Endothelial cell of umbilical vein (primary cell): ENCODE results near the gene FYCO1. TPM values are rescaled to one million over a fixed set of nuclear protein-coding genes. Genes with fewer than 3 reads are reported as not detected.
"Not testable (repeated sequence)": the region's sequence is repeated elsewhere in the genome, so short reads cannot be mapped to it uniquely, and the experiment has no call there.

ENCODE experiments used
- BruUV-seq: library from RNA; stranded (reverse); fragments of 400-500 nt; replicated peaks from 2 replicates; lab custom pipeline; 2021; lab: Mats Ljungman, UMichigan
- CTCF ChIA-PET: fragments of 300-600, 350-600 bp; sonication (Branson Sonifier 250); formaldehyde crosslinking; loops from one replicate; lab custom pipeline; 2021; ENCODE audit warnings: antibody characterized with exemption, inconsistent platforms; lab: Charles Lee
- POLR2A ChIA-PET: fragments of 300-600, 350-600 bp; sonication (Branson Sonifier 250); formaldehyde crosslinking; loops from one replicate; lab custom pipeline; 2021; ENCODE audit warnings: antibody characterized with exemption, inconsistent platforms; lab: Charles Lee
- DNase-seq: peaks from one replicate; pipeline ENCODE4 v3.0.0-alpha.2; 2011; ENCODE audit warnings: low read depth, low spot score
- FAIRE-seq: peaks from 2 replicates; lab custom pipeline; 2011; peaks lifted over from hg19 to GRCh38; lab: Jason Lieb, UNC
- H2AFZ ChIP-seq: 2 replicates; pipeline ENCODE4 v1.6.0; 2012; ENCODE audit warnings: low read depth, low read length, control low read depth, inconsistent platforms
- H3K27ac ChIP-seq: 2 replicates; pipeline ENCODE4 v1.5.1; 2011; ENCODE audit warnings: low read depth, mild to moderate bottlenecking, control low read depth, low read length, moderate library complexity; ENCODE audit not compliant: insufficient read depth
- H3K27me3 ChIP-seq, 2 experiments: 2 replicates each; pipeline versions ENCODE4 v1.6.0 to v1.6.1; 2011; ENCODE audit warnings: low read length in 2 of 2, mixed read lengths in 1 of 2; ENCODE audit not compliant: control insufficient read depth in 2 of 2, insufficient read depth in 2 of 2
- H3K36me3 ChIP-seq, 2 experiments: 2 replicates in 1 of 2; 3 replicates in 1 of 2; pipeline ENCODE4 v1.5.1; 2011; ENCODE audit warnings: low read length in 2 of 2, mild to moderate bottlenecking in 1 of 2, moderate library complexity in 1 of 2; ENCODE audit not compliant: control insufficient read depth in 2 of 2, insufficient read depth in 2 of 2; ENCODE audit errors: extremely low read depth in 1 of 2
- H3K4me1 ChIP-seq: 3 replicates; pipeline ENCODE4 v1.5.1; 2011; ENCODE audit warnings: mild to moderate bottlenecking, low read length; ENCODE audit not compliant: control insufficient read depth, insufficient read depth; ENCODE audit errors: extremely low read depth
- H3K4me2 ChIP-seq: 2 replicates; pipeline ENCODE4 v1.6.1; 2011; ENCODE audit warnings: low read length, control low read depth, mixed read lengths; ENCODE audit not compliant: insufficient read depth
- H3K4me3 ChIP-seq, 3 experiments: fragments of 200-600 bp in 1 of 3; sonication (generic), shearing (Covaris generic) in 1 of 3; replicated peaks in 1 of 3; 2 replicates each; pipeline ENCODE4 v1.5.1; 2011 to 2016; ENCODE audit warnings: control low read depth in 3 of 3, low read length in 3 of 3, mild to moderate bottlenecking in 2 of 3, inconsistent platforms in 1 of 3, low read depth in 1 of 3, moderate library complexity in 1 of 3; ENCODE audit not compliant: insufficient read depth in 1 of 3
- H3K79me2 ChIP-seq: 2 replicates; pipeline ENCODE4 v1.6.0; 2012; ENCODE audit warnings: low read length, inconsistent platforms; ENCODE audit not compliant: control insufficient read depth, insufficient read depth
- H3K9ac ChIP-seq: replicated peaks from 2 replicates; pipeline ENCODE3; 2011; ENCODE audit warnings: low read length, control low read depth; ENCODE audit not compliant: insufficient read depth; ENCODE audit errors: extremely low read depth
- H3K9me1 ChIP-seq: replicated peaks from 3 replicates; pipeline ENCODE4 v1.6.0; 2011; ENCODE audit warnings: mild to moderate bottlenecking, low read length; ENCODE audit not compliant: control insufficient read depth, insufficient read depth; ENCODE audit errors: extremely low read depth
- H3K9me3 ChIP-seq: replicated peaks from 2 replicates; pipeline ENCODE4 v1.5.1; 2012; ENCODE audit warnings: low read length, inconsistent platforms; ENCODE audit not compliant: control insufficient read depth, insufficient read depth
- H4K20me1 ChIP-seq: replicated peaks from 2 replicates; pipeline ENCODE3; 2011; ENCODE audit warnings: mild to moderate bottlenecking, low read length; ENCODE audit not compliant: control insufficient read depth, insufficient read depth; ENCODE audit errors: extremely low read depth
- EZH2 ChIP-seq: IDR thresholded peaks from 2 replicates; pipeline ENCODE4 v1.6.1; 2012; ENCODE audit warnings: borderline replicate concordance, low read depth, mild to moderate bottlenecking, moderate library complexity, low read length, inconsistent platforms; ENCODE audit not compliant: severe bottlenecking
- FOS ChIP-seq: IDR thresholded peaks from 2 replicates; pipeline ENCODE4 v1.6.1; 2011; ENCODE audit warnings: mild to moderate bottlenecking, low read length, moderate library complexity, borderline replicate concordance; ENCODE audit not compliant: insufficient read depth
- GATA2 ChIP-seq: IDR thresholded peaks from 2 replicates; pipeline ENCODE4 v1.7.0; 2011; ENCODE audit warnings: low read depth, mild to moderate bottlenecking, moderate library complexity, mixed read lengths, low read length; ENCODE audit not compliant: insufficient read length, insufficient read depth
- JUN ChIP-seq: IDR thresholded peaks from 2 replicates; pipeline ENCODE4 v1.6.1; 2011; ENCODE audit warnings: borderline replicate concordance, low read depth; ENCODE audit not compliant: insufficient read length, insufficient read depth
- MYC ChIP-seq: IDR thresholded peaks from one replicate; pipeline ENCODE4 v1.6.1; 2011; ENCODE audit warnings: mild to moderate bottlenecking, low read depth, low read length
- POLR2A ChIP-seq: IDR thresholded peaks from 2 replicates; pipeline ENCODE4 v1.6.1; 2012; ENCODE audit warnings: low read depth, mild to moderate bottlenecking, control low read depth, low read length
- POLR2AphosphoS5 ChIP-seq: IDR thresholded peaks from 2 replicates; pipeline ENCODE4 v1.6.1; 2012; ENCODE audit warnings: low read depth, mild to moderate bottlenecking, control low read depth, low read length, moderate library complexity; ENCODE audit not compliant: insufficient read depth
- dilution Hi-C: fragments of 300-500 bp; cut with MboI; formaldehyde crosslinking; loops from one replicate; pipeline ENCODE4 v1.15.0; 2019; ENCODE audit warnings: low sequenced_read_pairs; ENCODE audit not compliant: extremely low pct_ligation_motif_present
- intact Hi-C: fragments of 100-400 bp; cut with micrococcal nuclease; formaldehyde crosslinking; loops from one replicate; pipeline ENCODE4 v1.10.0; 2022
- polyA plus RNA-seq, 4 experiments: library from polyadenylated mRNA; depleted of rRNA in 3 of 4; stranded (reverse) in 3 of 4; unstranded in 1 of 4; fragments of >200 nt; gene quantifications; 2 replicates each; pipeline versions ENCODE4 v1.2.1 to v1.2.3, GENCODE V29; 2011 to 2012; ENCODE audit warnings: missing spikeins in 1 of 4
- total RNA-seq: library from RNA; stranded (reverse); gene quantifications from 2 replicates; pipeline ENCODE4 v1.2.3, GENCODE V29; 2021
- TF ChIP-seq, protein P1 (sequence below): IDR thresholded peaks from 2 replicates; pipeline ENCODE4 v1.6.1; 2011; ENCODE audit not compliant: insufficient read depth, insufficient read length
- TF ChIP-seq, protein P2 (sequence below), 2 donors: IDR thresholded peaks; 1 replicate in 1 of 2; 2 replicates in 1 of 2; pipeline ENCODE4 v1.5.1; 2011; ENCODE audit warnings: low read length in 2 of 2, mild to moderate bottlenecking in 2 of 2, moderate library complexity in 2 of 2, control low read depth in 1 of 2, inconsistent platforms in 1 of 2, low read depth in 1 of 2; ENCODE audit not compliant: insufficient read depth in 1 of 2; ENCODE audit errors: extremely low read depth in 1 of 2

The FYCO1 gene
- total and polyA plus RNA-seq, 2 donors (not counting 3 experiments of a cell fraction or from before 2014, with no cell fraction given) = 13.9 to 20.8 TPM

DNA sequence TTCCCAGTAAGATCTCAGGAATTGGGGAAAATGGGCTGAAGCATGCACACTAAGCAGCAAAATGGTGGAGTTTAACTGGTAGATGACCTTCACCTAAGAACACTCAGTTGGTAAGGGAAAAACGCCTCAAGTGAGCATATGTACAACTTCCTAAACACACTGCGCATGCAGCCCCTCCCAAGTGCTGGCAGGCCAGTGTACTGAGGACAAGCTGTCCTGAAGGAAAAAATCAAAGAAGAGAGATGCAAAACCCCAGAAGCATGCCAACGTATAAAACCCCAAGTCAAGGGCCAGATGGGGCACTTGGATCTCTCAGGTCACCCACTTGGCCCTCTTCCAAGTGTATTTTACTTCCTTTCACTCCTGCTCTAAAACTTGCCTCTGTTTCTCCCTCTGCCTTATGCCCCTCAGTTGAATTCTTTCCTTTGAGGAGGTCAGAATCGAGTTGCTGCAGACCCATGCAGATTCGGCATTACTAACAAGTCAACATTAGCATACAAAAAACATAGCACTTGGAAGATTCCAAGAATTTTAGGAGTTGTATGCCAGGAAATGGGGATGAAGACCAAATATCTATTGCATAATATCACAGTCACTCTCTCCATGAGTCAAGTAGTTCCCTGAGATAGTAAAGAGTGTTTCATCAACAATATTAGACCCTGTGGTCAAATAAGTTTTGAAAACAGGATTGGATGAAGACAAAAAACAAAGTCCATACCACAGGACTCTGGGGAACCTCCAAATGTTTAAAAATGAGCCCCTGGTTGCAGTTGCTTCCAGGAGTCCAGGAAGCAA lies 10.8 kb upstream of the FYCO1 start:
- Histone ChIP-seq H3K36me3 (no peaks in the 10 kb centered on the region), H3K4me1 (no peaks in the 10 kb centered on the region), H3K9me3 (no peaks in the 10 kb centered on the region), H3K4me2 (no peak overlapping the region), H3K27me3 (peaks cover 0 to 3% of the 10 kb centered on the region in 2 experiments), H3K27ac (no peak overlapping the region), H3K9ac (no peak overlapping the region), H4K20me1 (no peaks in the 10 kb centered on the region), H3K79me2 (no peaks in the 10 kb centered on the region), H2AFZ (no peak overlapping the region), H3K9me1 (no peaks in the 10 kb centered on the region), H3K4me3 (no peak overlapping the region)
- TF ChIP-seq POLR2AphosphoS5 (no peak), GATA2 (no peak), FOS (no peak), MYC (no peak), POLR2A (no peak), JUN (no peak), EZH2 (no peak)
- TF ChIP-seq, protein P1, sequence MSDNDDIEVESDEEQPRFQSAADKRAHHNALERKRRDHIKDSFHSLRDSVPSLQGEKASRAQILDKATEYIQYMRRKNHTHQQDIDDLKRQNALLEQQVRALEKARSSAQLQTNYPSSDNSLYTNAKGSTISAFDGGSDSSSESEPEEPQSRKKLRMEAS = no peak
- TF ChIP-seq, protein P2, sequence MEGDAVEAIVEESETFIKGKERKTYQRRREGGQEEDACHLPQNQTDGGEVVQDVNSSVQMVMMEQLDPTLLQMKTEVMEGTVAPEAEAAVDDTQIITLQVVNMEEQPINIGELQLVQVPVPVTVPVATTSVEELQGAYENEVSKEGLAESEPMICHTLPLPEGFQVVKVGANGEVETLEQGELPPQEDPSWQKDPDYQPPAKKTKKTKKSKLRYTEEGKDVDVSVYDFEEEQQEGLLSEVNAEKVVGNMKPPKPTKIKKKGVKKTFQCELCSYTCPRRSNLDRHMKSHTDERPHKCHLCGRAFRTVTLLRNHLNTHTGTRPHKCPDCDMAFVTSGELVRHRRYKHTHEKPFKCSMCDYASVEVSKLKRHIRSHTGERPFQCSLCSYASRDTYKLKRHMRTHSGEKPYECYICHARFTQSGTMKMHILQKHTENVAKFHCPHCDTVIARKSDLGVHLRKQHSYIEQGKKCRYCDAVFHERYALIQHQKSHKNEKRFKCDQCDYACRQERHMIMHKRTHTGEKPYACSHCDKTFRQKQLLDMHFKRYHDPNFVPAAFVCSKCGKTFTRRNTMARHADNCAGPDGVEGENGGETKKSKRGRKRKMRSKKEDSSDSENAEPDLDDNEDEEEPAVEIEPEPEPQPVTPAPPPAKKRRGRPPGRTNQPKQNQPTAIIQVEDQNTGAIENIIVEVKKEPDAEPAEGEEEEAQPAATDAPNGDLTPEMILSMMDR (IDR thresholded peaks at IDR 0.05; ENCODE audit: extremely low read depth in 1 of 2, insufficient read depth in 1 of 2, low read depth in 1 of 2, low read length in 2 of 2) = no peak
- intact Hi-C loops (no loop called here), dilution Hi-C loops (no loop called here)
- DNase-seq (no peak), FAIRE-seq (no peak)
- BruUV-seq = no TSS peak
- CTCF ChIA-PET = no interaction called here
- POLR2A ChIA-PET = no interaction called here

DNA sequence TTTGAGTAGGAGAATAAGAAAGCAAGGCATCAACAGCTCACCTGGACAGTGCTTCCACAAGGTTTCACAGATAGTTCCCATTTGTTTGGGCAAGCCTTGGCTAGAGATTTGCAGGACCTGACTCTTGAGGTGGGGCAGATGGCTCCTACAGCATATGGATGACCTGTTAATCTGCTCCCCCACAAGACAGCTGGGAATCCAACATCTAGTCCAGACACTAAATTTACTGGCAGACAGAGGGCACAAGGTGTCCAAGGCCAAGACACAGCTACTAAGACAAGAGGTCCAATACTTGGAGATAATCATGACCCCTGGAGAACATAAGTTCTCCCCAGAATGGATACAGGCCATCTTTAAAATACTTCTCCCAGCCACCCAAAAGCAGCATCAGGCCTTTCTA lies 8.1 kb upstream of the FYCO1 start:
- H3K27me3 ChIP-seq, H3K4me2 ChIP-seq, H3K9me3 ChIP-seq, FAIRE-seq, H2AFZ ChIP-seq, H3K27ac ChIP-seq, H4K20me1 ChIP-seq, dilution Hi-C loops, DNase-seq, H3K36me3 ChIP-seq, H3K4me3 ChIP-seq, POLR2A ChIA-PET, CTCF ChIA-PET, BruUV-seq, H3K9me1 ChIP-seq, intact Hi-C loops, H3K9ac ChIP-seq, H3K79me2 ChIP-seq, H3K4me1 ChIP-seq: not testable (repeated sequence)
